Esophagus muscularis mucosa (tissue), 3 donors: ENCODE results near the gene TMC1.

Source experiments
- CTCF ChIP-seq, 3 experiments: fragments of 200-600 bp in 2 of 3; fragments of 450-650 bp in 1 of 3; sonication (generic) in 2 of 3; IDR thresholded peaks; one replicate each; pipeline ENCODE4 v1.5.1; 2017 to 2019; ENCODE audit warnings: antibody characterized with exemption in 3 of 3, mild to moderate bottlenecking in 2 of 3, moderate library complexity in 1 of 3
- POLR2AphosphoS5 ChIP-seq, 2 donors: sonication (generic); formaldehyde crosslinking; IDR thresholded peaks; one replicate each; pipeline ENCODE4 v1.6.1; 2017; ENCODE audit warnings: antibody characterized with exemption in 2 of 2

GRCh38 chr9:72601615-72602014 is 80.2 kb downstream of the TMC1 start:
- TF ChIP-seq CTCF (IDR thresholded peaks at IDR 0.05) (no peak), POLR2AphosphoS5 (IDR thresholded peaks at IDR 0.05) (no peak)
